ENCODE data around the gene DNM1.
"Not testable (repeated sequence)": the region's sequence is repeated elsewhere in the genome, so short reads cannot be mapped to it uniquely, and the experiment has no call there.

The DNM1 gene

DNA sequence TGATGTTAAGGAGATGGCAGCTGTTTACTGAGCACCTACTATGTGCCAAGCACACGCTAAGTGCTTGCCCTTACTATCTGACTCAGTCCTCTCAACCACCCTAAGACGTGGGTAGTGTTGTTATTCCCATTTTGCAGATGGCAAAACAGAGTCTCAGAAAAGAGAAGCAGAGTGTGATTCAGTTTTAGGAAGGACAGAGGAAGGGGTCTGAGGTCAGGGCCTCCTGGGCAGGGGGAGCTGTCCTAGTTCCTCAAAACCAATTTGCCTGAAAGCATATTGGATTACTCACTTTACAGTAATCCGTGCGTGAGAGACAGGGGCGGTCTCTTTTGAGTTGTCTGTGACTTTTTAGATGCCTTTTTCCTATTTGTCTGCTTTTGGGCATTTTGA is 23.2 kb downstream of the DNM1 start:
- DNase-seq, result no peak

GRCh38 chr9:128230897-128231296 is 27.7 kb downstream of the DNM1 start:
- DNase-seq, result not testable (repeated sequence)

- DNase-seq, result no peak
These were observed 28.7 kb downstream of the DNM1 start for GRCh38 chr9:128231638-128232527.

GRCh38 chr9:128232528-128233428 is 29.6 kb downstream of the DNM1 start:
- DNase-seq, result no peak

DNA sequence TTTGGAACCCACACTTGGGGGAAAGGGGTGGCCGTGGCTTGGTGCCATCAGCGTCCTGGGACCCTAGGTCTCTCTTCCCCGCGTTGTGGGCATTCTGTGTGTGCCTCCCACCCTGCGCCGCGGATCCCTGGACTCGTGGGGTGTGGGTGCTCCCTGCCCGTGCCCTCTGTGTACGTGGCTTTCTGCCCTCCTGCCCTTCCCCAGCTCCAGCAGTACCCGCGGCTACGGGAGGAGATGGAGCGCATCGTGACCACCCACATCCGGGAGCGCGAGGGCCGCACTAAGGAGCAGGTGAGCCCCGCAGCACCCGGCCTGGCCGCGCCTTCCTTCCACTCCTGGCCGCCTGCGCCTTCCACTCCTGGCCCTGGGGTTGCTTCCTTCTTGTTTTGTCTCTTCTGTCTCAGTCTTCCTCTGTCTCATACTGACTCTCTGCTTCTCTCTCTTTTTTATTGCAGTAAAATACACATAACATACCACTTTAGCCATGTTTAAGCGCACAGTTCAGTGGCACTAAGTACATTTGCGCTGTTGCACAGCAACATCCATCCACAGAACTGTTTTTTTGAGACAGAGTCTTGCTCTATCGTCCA is 30.7 kb downstream of the DNM1 start:
- no peak for DNase-seq

DNA sequence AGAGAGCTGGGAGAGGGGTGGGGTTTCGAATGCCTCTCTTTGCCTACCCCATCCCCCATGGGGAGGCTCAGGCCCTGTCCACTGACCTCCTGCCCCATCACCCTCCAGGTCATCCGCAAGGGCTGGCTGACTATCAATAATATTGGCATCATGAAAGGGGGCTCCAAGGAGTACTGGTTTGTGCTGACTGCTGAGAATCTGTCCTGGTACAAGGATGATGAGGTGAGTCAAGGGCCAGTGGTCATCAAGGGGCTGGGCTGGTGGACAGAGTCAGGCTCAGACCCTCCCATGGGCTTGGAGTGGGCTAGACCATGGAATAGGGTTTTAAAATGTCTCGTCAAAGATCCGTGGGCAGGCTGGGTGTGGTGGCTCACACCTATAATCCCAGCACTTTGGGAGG is 38.9 kb downstream of the DNM1 start:
- DNase-seq, result no peak

GRCh38 chr9:128242828-128243214 is 39.6 kb downstream of the DNM1 start:
- DNase-seq, result no peak

DNA sequence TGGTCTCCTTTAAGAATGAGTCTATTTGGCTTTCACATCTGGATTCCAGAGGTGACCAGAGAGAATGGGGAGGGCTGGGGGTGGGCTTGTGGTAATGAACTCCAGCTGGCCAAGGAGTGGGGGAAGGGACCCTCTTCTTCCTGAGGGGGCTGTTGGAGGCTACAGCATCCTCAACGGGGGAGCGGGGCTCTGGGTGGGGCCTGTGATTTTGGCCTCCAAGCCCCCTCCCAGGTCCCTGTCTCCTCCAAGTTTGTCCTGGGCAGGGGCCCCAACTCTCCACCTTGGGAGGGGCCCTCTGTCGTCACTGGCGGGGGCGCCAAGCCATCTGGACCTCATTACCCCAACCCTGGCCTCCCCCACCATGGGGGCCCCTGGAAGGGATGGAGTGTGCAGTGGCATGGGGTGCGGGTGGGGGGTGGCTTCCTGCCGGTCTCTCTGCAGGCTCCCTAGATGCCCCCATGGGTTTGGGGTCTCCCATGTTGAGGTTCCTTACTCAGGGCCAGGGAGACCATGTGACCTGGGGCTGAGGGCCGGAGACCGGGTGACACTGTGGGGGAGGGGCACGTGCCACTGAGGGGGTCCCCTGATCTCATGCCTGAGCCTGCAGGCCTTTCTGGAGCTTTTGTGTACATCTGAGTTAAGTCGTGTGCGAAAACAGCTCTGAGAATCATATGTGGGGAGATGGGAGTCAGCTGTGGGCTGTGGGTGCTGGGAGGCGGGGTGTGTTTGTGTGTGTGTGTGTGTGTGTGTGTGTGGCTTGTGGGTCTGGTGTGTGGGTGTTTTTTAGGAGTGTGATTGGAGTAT is 40.2 kb downstream of the DNM1 start:
- peak; percentile 77 for DNase-seq

GRCh38 chr9:128244091-128244836 is 41.1 kb downstream of the DNM1 start:
- DNase-seq, result peak; percentile 12

DNA sequence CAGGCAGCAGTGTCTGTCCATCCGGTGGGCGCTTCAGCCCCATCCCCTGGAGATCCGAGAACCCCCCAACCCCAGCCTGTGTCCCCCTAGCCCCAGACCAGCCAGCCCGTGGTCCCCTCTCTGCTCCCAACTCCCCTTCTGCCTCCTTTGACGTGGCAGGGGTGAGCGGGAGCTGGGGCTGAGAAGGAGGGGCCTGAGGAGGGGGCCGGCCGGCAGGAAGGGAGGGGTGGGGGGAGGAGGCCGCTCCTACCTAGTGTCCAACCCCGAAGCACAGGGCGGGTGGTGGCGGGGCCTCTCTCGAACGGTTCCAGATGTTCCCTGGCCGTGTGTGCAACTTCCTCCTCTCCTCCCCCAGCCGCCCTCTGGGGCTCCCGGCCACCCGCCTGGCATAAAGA is 41.7 kb downstream of the DNM1 start:
- peak; percentile 97 for DNase-seq

DNA sequence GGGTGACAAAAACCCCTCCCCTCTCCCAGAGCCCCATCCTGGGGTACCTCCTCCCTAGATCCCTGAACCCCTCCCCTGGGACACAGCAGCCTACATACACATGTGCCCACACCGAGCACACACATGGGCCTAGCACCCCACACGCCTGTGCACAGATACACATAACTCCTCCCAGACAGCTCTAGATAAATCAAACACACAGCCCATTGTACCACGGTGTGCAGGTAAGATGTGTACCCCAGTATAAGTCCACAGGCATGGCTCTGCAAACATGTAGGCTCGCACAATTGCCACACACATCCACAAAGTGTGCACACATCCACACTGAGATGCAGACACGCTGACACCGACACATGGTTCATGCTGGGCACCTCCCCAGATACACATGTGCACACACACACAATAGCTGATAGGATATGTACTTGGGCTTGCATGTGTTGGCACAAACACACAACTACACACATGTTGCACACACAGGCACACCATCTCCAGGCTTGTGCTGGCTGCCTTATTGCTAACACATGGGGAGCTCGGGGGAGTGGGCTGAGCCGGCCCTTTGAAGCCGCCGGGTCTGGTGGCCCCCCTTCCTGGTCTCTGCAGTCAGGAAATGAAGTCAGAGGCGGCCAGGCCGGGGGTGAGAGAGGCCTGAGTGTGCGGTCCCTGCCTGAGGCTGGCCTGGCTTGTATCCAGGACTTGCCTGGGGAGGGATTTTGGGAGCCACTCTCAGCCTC is 42.4 kb downstream of the DNM1 start:
- peak; percentile 88 for DNase-seq

DNA sequence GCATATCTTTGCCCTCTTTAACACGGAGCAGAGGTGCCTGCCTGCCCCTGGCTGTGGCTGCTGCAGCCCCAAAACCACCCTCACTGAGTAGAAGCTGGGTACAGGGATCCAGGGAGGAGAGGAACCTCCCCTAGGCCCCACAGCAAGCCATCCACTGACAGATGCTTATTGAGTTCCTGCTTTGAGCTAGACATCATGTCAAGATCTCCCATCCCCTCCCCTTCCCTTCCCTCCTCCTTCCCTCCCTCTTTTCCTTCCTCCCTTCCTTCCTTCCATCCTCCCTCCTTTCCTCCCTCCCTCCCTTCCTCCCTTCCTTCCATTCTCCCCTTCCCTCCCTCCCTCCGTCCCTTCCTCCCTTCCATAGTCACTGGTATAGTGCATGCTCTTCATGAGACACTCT is 43.3 kb downstream of the DNM1 start:
- DNase-seq, result no peak

- no peak for DNase-seq
These were observed 44.1 kb downstream of the DNM1 start for GRCh38 chr9:128247226-128247803.

GRCh38 chr9:128249558-128249907 is 46.4 kb downstream of the DNM1 start:
- DNase-seq, result no peak

GRCh38 chr9:128249908-128250838 is 47.0 kb downstream of the DNM1 start:
- peak; percentile 38 for DNase-seq

DNA sequence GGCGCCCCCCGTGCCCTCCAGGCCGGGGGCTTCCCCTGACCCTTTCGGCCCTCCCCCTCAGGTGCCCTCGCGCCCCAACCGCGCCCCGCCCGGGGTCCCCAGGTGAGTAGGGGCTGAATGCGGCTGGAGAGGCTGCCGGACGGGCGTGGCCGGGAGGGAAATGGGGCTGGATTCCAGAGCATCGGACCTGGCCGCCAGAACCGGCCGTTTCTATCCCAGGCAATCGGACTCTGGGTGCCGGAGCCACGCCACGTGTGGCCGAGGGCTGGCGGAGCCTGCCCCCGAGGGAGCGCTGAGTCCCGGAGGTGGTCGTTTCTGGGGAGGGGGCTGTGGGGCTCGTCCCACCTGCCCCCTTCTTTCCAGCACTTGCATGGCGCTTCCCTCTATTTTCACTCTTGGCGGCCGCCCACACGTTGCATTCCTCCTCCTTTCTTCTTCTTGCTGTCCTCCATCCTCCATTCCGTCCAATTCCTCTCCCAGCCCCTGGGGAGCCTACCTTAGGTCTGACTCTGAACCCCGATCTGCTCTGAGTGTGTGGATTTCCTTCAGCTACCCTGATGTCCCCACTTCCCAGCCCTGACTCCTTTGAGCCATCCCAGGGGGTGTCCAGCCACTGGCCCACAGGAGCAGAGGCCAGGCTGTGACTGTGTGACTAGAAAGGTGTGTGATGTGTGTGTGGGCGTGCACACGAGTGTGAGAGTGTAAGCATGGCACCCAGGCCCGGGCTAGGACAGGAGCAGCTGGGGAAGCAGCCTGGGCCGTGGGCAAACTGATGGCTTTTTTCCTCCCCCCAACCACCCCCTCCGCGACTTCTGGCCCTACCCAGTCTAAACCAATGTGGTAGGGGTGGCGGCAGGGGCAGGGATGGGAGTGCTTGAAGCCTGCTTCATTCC is 47.9 kb downstream of the DNM1 start:
- no peak for DNase-seq

DNA sequence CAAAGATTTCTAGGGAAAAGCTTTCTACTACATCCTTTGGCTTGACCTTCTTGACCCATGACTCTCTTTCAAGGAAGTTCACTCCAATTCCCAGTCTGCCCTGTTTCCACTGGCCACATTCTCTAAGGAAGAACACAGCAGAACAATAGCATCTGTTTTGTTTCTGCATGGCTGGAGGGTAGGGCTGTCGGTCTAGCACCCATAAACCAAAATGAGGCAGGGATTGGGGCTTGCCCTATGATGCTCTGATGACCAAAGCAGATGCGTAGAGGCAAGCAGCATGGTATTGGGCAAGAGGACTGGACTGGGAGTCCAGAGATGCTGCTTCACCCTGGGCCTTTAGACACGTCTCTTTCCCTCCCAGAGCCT is 48.5 kb downstream of the DNM1 start:
- DNase-seq, result no peak

Measured in fibroblast of skin of abdomen (primary cell).